ENCODE data around the gene HSFX1.
"Not testable (repeated sequence)": the region's sequence is repeated elsewhere in the genome, so short reads cannot be mapped to it uniquely, and the experiment has no call there.

The HSFX1 gene

GRCh38 chrX:149773768-149774167 is at the start of gene HSFX1:
Gene HSFX1 (plus strand): TSS chrX:149774068. CDS start chrX:149774682, 614 bp downstream.
- DNase-seq, result not testable (repeated sequence)

- DNase-seq, result not testable (repeated sequence)
These were observed 46.6 kb upstream of the HSFX1 start for GRCh38 chrX:149727308-149727707.

GRCh38 chrX:149742269-149742668 is 31.6 kb upstream of the HSFX1 start:
- DNase-seq, result not testable (repeated sequence)

DNA sequence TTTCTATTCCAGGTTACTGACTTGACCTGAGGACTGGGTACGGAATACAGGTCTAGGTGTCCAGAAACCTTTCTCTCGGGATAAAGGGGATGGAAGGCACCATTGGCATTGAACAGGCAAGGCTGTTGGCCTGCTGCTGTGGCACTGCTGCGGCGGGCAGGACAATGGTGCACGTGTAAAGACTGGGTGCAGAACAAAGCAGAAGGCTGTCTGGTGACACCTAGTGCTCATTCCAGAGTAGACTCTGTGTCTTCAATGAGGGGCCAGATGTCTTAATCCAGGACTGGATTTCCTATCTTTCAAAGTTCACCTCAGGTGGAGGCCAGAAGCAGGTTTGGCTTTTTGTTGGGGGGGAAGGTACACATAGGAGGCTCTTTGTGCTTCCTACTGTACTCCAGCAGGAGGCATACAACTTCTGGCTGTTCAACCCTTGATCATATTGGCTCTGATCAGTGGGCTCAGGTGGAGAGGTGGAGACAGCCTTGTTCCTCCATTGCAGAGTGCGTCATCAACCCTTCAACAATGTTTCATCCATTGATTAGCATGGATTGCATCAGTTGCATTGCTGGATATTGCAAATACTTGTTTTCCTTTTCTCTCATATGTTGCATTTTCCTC is 27.4 kb upstream of the HSFX1 start:
- DNase-seq, result not testable (repeated sequence)

DNA sequence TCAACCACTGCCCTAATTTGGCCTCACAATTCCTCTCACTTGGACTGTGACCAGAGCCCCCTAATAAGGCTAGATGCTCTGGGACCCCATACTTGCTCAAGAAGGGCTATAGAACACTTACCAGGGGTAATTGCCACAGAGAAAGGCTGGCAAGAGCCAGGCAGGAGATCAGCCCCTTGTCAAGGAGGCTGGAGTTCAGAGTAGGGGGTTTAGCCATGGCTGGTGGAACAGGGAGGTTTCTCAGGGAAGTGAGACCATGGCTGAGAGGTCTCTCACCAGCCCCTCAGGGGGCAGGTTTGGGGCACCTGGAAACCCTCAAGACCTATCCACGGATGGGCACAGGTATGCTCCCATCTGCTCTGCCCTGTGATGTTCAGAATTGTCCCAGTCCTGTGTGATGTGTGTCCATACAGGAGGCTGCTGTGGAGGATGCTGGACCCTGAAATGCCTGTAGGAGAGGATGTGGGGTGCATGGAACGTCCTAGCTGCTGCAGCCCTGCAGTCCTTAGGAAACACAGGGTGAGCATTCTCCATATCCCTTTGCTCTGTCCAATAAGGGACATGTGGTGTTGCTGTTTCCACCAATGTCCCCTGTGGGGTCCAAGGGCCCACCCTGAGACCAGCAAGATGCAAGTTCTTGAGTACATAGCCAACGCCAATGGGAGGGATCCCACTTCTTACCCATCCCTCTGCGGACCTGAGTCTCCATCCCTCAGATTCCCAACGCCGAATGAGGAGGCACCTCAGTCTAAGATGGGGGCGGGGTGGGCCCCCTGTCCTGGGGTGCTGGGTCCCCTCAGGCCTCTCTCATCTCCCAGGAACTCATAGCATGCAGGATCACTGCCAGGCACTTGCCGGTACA is 16.4 kb upstream of the HSFX1 start:
- DNase-seq, result no peak

DNA sequence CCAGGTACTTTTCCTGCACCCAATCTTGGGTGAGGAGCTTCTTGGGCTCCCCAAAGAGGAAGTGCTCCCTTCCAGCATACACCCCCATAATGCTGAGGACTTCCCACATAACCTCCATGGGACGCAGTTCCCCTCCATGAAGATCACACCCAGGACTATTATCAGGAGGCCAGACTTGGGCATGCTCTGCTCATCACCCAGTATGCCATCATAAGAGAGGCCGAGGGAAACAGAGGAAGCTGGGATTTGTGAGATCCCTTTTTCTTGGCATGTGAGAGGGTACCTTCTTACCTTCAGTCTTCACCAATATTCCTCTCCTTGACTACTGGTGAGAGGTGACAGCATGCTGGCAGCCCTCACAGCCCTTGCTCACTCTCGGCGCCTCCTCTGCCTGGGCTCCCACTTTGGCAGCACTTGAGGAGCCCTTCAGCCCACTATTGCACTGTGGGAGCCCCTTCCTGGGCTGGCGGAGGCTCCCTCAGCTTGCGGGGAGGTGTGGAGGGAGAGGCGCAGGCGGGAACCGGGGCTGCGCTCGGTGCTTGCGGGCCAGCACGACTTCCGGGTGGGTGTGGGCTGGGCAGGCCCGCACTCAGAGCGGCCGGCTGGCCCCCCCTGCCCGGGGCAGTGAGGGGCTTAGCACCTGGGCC is 15.7 kb upstream of the HSFX1 start:
- no peak for DNase-seq

DNA sequence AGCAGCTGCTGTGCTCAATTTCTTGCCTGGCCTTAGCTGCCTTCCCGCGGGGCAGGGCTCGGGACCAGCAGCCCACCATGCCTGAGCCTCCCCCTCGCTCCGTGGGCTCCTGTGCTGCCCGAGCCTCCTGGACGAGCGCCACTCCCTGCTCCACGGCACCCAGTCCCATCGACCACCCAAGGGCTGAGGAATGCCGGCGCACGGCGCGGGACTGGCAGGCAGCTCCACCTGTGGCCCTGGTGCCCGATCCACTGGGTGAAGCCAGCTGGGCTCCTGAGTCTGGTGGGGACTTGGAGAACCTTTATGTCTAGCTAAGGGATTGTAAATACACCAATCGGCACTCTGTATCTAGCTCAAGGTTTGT is 15.2 kb upstream of the HSFX1 start:
- not testable (repeated sequence) for DNase-seq

- DNase-seq, result no peak
These were observed 14.0 kb upstream of the HSFX1 start for GRCh38 chrX:149759824-149760223.

DNA sequence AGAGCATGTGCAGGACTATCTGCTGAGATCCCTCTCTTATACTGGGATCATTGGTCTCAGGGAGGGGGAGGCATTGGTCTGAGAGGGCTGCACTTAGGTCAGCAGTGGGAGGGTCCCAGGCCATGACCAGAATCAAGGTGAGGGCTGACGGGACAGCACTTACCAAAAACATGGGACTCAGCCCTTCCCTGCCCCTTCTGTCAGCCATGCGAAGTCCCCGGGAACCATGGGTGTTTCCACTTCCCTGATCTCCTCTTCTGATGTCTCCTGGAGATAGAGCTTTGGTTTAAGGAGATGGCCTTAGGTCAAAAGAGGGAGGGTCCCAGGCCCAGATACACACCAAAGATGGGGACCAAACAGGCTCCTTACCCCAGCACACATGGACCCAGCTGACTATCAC is 12.9 kb upstream of the HSFX1 start:
- no peak for DNase-seq

DNA sequence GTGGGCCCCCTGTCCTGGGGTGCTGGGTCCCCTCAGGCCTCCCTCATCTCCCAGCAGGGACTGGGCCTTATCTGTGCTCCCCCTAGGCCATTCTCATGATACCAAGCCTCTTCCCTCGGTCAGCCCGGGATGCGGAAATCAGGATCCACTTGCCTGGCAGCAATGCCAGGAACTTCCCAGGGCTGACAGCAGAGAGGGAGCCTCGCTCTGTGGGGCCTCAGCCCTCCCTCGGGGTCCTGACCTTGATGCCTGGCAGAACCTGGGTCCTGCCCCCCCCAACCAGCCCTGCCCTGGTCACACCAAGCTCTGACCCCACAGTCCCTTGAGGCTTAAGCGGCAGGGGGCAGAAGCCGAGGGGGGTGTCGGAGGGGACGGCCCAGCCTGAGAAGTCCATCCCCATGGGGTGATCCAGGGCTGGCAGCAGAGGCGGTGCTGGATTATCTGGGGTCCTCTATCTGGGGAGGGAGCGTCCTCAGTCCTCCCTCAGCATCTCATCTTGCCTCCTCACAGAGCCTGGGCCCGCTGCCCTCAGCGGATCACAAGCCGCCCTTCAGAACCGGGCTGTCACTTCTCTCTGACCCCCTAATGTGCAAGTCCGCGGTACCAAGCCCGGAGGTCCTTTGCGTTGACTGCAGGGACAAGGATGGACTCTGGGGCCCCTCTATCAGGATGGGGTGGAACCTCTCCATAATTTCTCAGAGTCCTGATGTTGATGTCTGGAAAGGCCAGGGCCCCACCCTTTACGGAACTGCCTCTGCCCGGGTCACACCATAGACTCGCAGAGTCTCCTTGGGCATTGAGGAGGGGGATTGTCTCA is 11.8 kb upstream of the HSFX1 start:
- not testable (repeated sequence) for DNase-seq

- no peak for DNase-seq
These were observed 10.9 kb upstream of the HSFX1 start for GRCh38 chrX:149762696-149763614.

GRCh38 chrX:149770344-149770743 is 3.5 kb upstream of the HSFX1 start:
- not testable (repeated sequence) for DNase-seq

- DNase-seq, result not testable (repeated sequence)
These were observed 842 bp upstream of the HSFX1 start for GRCh38 chrX:149773026-149773425.

DNA sequence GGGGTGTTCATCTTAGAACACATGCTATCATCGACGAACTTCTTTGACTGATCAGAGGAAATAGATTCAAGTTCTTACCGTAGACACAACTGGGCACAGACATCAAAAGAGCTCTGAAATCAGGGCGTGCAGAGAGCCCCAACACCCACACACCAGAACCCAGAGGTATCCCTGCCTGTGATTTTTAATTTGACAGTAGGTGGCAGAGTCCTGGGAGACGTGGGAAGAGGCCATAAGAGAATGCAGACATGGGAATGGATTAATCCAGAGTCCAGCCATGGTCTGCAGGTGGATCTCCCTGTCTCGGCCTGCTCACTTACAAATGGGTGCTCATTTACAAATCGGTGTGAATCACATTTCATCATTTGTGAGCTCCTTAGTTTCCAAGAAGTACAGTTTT is 4.1 kb downstream of the HSFX1 start:
- DNase-seq, result not testable (repeated sequence)

DNA sequence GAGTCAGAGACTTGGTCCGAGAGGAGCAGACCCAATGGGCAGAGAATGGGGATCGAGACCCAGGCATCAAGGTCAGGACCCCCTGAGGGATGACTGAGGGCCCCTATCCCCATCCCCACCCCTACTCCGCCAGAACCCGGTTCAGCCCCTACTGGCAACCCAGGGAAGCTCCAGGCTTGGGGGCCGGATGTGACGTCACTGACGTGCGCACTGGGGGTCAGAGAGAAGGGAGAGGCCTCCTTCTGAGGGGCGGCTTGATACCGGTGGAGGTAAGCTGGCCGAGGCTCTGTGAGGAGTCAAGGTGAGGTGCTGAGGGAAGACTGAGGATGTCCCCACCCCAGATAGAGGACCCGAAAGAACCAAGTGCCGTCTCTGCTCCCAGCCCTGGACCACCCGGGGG is 7.9 kb downstream of the HSFX1 start, which contains the start of gene MAGEA9:
MAGEA9 (plus strand) TSS at position 204 of the 400 bp plus-strand sequence. CDS start 4,281 bp downstream, outside the sequence.
- not testable (repeated sequence) for DNase-seq

- DNase-seq, result not testable (repeated sequence)
These were observed 21.7 kb downstream of the HSFX1 start for GRCh38 chrX:149795531-149795930.

DNA sequence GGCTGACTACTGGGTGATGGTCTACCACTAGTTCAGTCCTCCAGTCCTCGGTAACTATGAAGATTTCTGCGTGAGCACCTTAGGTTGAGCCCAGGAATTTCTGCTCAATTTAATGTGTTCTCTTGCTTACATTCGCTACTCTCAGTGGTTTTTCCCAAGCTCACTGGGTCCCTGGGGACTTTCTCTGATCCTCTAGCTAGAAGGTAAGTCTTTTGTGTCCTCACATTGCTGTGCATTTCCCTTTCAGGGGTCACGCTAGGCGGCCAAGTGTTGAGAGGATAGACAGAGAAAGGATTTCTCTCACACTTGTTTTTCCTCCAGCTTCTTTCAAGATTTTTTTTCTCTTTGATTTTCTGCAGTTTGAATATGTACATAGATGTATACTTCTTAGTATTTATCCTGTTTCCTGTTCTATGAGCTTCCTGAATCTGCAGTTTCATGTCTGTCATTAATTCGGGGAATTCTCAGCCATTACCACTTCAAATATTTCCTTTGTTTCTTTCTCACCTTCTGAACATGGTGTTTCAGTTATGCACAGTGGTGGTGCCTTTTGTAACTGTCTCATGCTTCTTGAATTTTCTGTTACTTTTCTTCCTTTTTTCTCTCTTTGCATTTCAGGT is 25.3 kb downstream of the HSFX1 start:
- no peak for DNase-seq

DNA sequence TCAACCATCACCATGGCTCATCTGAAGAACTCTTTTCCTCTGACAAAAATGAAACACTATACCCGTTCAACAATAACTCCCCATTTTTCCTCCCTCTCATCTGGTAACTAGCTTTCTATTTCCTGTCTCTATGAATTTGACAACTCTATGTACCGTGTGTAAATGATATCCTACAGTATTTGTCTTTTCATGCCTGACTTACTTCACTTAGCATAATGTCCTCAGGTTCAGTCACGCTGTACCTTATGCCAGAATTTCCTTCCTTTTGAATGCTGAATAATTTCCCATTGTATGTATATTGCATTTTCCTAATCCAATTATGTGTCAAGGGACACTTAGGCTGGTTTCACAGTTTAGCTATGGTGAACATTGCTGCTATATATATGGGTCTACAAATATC is 26.1 kb downstream of the HSFX1 start:
- DNase-seq, result peak; percentile 24

DNA sequence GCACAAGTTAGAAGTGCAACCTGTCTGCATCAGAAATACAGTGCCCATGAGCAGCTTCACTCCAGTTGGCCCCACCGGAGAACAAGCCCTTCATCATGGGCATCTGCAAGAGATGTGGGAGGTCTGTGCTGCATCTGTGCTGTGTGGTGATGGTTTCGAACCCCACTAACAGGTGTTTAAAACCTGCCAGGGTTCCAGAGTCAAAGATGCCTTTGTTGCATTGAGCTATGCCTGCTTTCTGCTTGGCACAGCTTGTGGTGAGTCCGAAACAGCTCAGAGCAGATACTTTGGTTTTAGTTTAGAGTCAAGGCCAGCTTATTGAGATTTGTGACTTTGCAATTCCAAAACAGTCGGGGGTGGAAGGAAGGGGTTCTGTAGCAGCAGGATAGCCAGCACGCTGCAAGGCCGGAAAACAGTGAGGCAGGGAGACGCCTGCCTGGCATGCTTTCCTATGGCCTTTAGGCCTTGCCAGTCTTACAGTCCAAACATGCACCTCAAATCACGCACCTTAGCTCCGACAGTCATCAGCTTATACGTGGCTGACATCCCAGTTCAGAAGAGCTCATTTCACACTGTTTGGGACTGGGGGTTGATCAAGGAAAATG is 29.7 kb downstream of the HSFX1 start:
- DNase-seq, result no peak

DNA sequence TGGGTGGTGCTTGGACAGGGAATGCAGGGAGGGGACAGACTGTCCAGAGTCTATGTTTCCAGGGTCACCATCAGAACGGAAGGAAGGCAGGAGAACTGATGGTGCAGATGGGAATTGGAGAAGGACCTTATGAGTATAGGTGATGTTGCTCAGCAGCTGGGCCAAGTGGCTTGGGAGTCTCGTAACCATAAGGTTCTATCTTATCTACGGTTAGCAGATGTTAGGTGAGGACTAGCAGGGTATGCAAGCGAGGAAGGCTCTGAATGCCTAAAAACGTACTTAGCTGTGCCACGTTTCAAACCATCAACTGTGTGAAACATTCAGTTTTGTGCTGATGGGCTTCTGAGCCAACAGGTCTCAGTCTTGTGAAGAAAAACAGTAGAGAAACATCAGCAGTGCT is 30.2 kb downstream of the HSFX1 start:
- DNase-seq, result no peak
